Osteocyte (in vitro differentiated cells): ENCODE results near the gene RHOT2. TPM values are rescaled to one million over a fixed set of nuclear protein-coding genes. Genes with fewer than 3 reads are reported as not detected.

Experiments
- DNase-seq: peaks from one replicate; pipeline ENCODE4 v3.0.0; 2021; ENCODE audit warnings: mixed read lengths; ENCODE audit not compliant: unreplicated experiment; ENCODE audit errors: extremely low spot score
- H3K27ac Mint-ChIP-seq: one replicate; pipeline ENCODE4 v1.8.0; 2021; ENCODE audit warnings: mild to moderate bottlenecking, mixed read lengths; ENCODE audit not compliant: unreplicated experiment
- H3K27me3 Mint-ChIP-seq: one replicate; pipeline ENCODE4 v1.8.0; 2021; ENCODE audit warnings: mixed read lengths; ENCODE audit not compliant: unreplicated experiment
- H3K36me3 Mint-ChIP-seq: one replicate; pipeline ENCODE4 v1.8.0; 2021; ENCODE audit warnings: mixed read lengths; ENCODE audit not compliant: unreplicated experiment
- H3K4me1 Mint-ChIP-seq: one replicate; pipeline ENCODE4 v1.8.0; 2021; ENCODE audit warnings: mixed read lengths; ENCODE audit not compliant: unreplicated experiment
- H3K4me3 Mint-ChIP-seq: one replicate; pipeline ENCODE4 v1.8.0; 2021; ENCODE audit warnings: mild to moderate bottlenecking, moderate library complexity, mixed read lengths; ENCODE audit not compliant: unreplicated experiment
- H3K9me3 Mint-ChIP-seq: one replicate; pipeline ENCODE4 v1.8.0; 2021; ENCODE audit warnings: mixed read lengths; ENCODE audit not compliant: unreplicated experiment
- CTCF ChIP-seq: fragments of 200-600 bp; sonication (generic); IDR thresholded peaks from 2 replicates; pipeline ENCODE4 v1.5.0; 2021; ENCODE audit warnings: antibody characterized with exemption, mild to moderate bottlenecking, moderate library complexity
- total RNA-seq: library from RNA; stranded (reverse); gene quantifications from 2 replicates; pipeline ENCODE4 v1.2.1, GENCODE V29; 2021

Gene RHOT2
- total RNA-seq, 1 donor from 2014 or later: 126 TPM

GRCh38 chr16:635573-636205, 32.2 kb upstream of the RHOT2 start:
- Mint-ChIP-seq H3K27ac (no peak overlapping the region), H3K4me3 (peak overlapping the region; percentile 91), H3K4me1 (peaks cover 9% of the 10 kb centered on the region), H3K36me3 (no peaks in the 10 kb centered on the region), H3K27me3 (no peaks in the 10 kb centered on the region), H3K9me3 (no peaks in the 10 kb centered on the region)
- no peak for TF ChIP-seq CTCF
- no peak for DNase-seq

- H3K27me3 Mint-ChIP-seq: no peaks in the 10 kb centered on the region
- H3K9me3 Mint-ChIP-seq: no peaks in the 10 kb centered on the region
- no peaks in the 10 kb centered on the region for H3K36me3 Mint-ChIP-seq
- peak within 1 kb of the TSS; percentile 98 for H3K27ac Mint-ChIP-seq
- TF ChIP-seq CTCF: no peak
- peak; percentile 97 for DNase-seq
- peaks cover 7% of the 10 kb centered on the region for H3K4me1 Mint-ChIP-seq
- peak within 1 kb of the TSS; percentile 91 for H3K4me3 Mint-ChIP-seq
These were observed 31.5 kb upstream of the RHOT2 start, which contains the start of gene METTL26 for GRCh38 chr16:636206-637080. METTL26 (minus strand) TSS chr16:636305; CDS start chr16:636290, 15 bp downstream.

GRCh38 chr16:637081-638018, 30.6 kb upstream of the RHOT2 start:
- TF ChIP-seq CTCF: no peak
- H3K4me3 Mint-ChIP-seq: peak overlapping the region; percentile 91
- H3K27ac Mint-ChIP-seq: no peak overlapping the region
- H3K27me3 Mint-ChIP-seq: no peaks in the 10 kb centered on the region
- H3K36me3 Mint-ChIP-seq: no peaks in the 10 kb centered on the region
- DNase-seq: no peak
- H3K4me1 Mint-ChIP-seq: peaks cover 7% of the 10 kb centered on the region
- H3K9me3 Mint-ChIP-seq: no peaks in the 10 kb centered on the region

- H3K27ac Mint-ChIP-seq: no peak overlapping the region
- peaks cover 11% of the 10 kb centered on the region for H3K4me1 Mint-ChIP-seq
- no peaks in the 10 kb centered on the region for H3K9me3 Mint-ChIP-seq
- no peak for TF ChIP-seq CTCF
- H3K4me3 Mint-ChIP-seq: no peak overlapping the region
- no peaks in the 10 kb centered on the region for H3K36me3 Mint-ChIP-seq
- no peaks in the 10 kb centered on the region for H3K27me3 Mint-ChIP-seq
- DNase-seq: no peak
These were observed 29.8 kb upstream of the RHOT2 start for GRCh38 chr16:638034-638543.
